HepG2 (cell line): ENCODE results near the gene DPP7. TPM values are rescaled to one million over a fixed set of nuclear protein-coding genes. Genes with fewer than 3 reads are reported as not detected.

Experiments used
- CBX2 ChIP-seq, 2 experiments: fragments of 200-600 bp in 1 of 2; sonication (generic); formaldehyde crosslinking in 1 of 2; IDR thresholded peaks; 2 replicates each; pipeline versions ENCODE4 v1.7.0 to v1.8.1; 2018 to 2022; ENCODE audit warnings: low read depth in 2 of 2, low read length in 1 of 2, mild to moderate bottlenecking in 1 of 2, missing genetic modification reagents in 1 of 2
- MATR3 ChIP-seq: sonication (generic); formaldehyde crosslinking; IDR thresholded peaks from 2 replicates; pipeline ENCODE4 v1.4.0; 2020; ENCODE audit warnings: missing genetic modification reagents
- MED13 ChIP-seq: sonication (generic); formaldehyde crosslinking; IDR thresholded peaks from 2 replicates; pipeline ENCODE4 v1.5.0; 2020; ENCODE audit warnings: missing genetic modification reagents
- MXD4 ChIP-seq: IDR thresholded peaks from 2 replicates; pipeline ENCODE4 v1.6.1; 2016; ENCODE audit warnings: mild to moderate bottlenecking, missing biosample characterization, missing genetic modification reagents
- ZBTB8A ChIP-seq: sonication (generic); formaldehyde crosslinking; IDR thresholded peaks from 2 replicates; pipeline ENCODE4 v1.4.0; 2020; ENCODE audit warnings: mild to moderate bottlenecking, low read depth, missing genetic modification reagents, borderline replicate concordance
- ZFP37 ChIP-seq: sonication (generic); formaldehyde crosslinking; IDR thresholded peaks from 2 replicates; pipeline ENCODE4 v1.4.0; 2020; ENCODE audit warnings: missing genetic modification reagents, borderline replicate concordance
- ZNF138 ChIP-seq: sonication (generic); formaldehyde crosslinking; IDR thresholded peaks from 2 replicates; pipeline ENCODE4 v1.5.0; 2020; ENCODE audit warnings: mild to moderate bottlenecking, low read depth, missing genetic modification reagents
- ZNF598 ChIP-seq: sonication (generic); formaldehyde crosslinking; IDR thresholded peaks from 2 replicates; pipeline ENCODE4 v1.5.1; 2020; ENCODE audit warnings: mild to moderate bottlenecking, missing genetic modification reagents, borderline replicate concordance
- ZNF7 ChIP-seq: IDR thresholded peaks from 2 replicates; pipeline ENCODE4 v1.6.1; 2016; ENCODE audit warnings: missing biosample characterization, missing genetic modification reagents
- ZNF816 ChIP-seq: sonication (generic); formaldehyde crosslinking; IDR thresholded peaks from 2 replicates; pipeline ENCODE4 v1.8.0; 2022; ENCODE audit warnings: missing genetic modification reagents, mild to moderate bottlenecking, borderline replicate concordance
- polyA plus RNA-seq, 8 experiments: library from polyadenylated mRNA; depleted of rRNA in 3 of 8; stranded (reverse) in 7 of 8; unstranded in 1 of 8; fragments of >200 nt; fragmentation: Illumina TruSeq in 4 of 8; extraction: Trizol in 4 of 8; gene quantifications; 2 replicates each; pipeline versions ENCODE4 v1.2.1 to v1.2.3, GENCODE V29; 2011 to 2016; ENCODE audit warnings: low read depth in 4 of 8, missing spikeins in 1 of 8, mixed read lengths in 1 of 8; ENCODE audit not compliant: insufficient read depth in 1 of 8
- total RNA-seq, 5 experiments: library from RNA; depleted of rRNA; stranded (reverse); fragments of >200 nt; fragmentation: Illumina TruSeq; extraction: Trizol; gene quantifications; 2 replicates each; pipeline ENCODE4 v1.2.3, GENCODE V29; 2016; ENCODE audit warnings: low read depth in 1 of 5
- TF ChIP-seq, protein P1 (sequence below): sonication (generic); formaldehyde crosslinking; IDR thresholded peaks from 2 replicates; pipeline ENCODE4 v1.5.1; 2020; ENCODE audit warnings: missing genetic modification reagents, mild to moderate bottlenecking, borderline replicate concordance
- TF ChIP-seq, protein P2 (sequence below): sonication (generic); formaldehyde crosslinking; IDR thresholded peaks from 2 replicates; pipeline ENCODE4 v1.5.0; 2020; ENCODE audit warnings: mild to moderate bottlenecking, missing genetic modification reagents
- TF ChIP-seq, protein P3 (sequence below): fragments of 450-650 bp; IDR thresholded peaks from 2 replicates; pipeline ENCODE4 v1.6.1; 2017; ENCODE audit warnings: mild to moderate bottlenecking
- TF ChIP-seq, protein P4 (sequence below): sonication (generic); formaldehyde crosslinking; IDR thresholded peaks from 2 replicates; pipeline ENCODE4 v1.4.0; 2020; ENCODE audit warnings: missing genetic modification reagents
- TF ChIP-seq, protein P5 (sequence below): sonication (generic); formaldehyde crosslinking; IDR thresholded peaks from 2 replicates; pipeline ENCODE4 v1.4.0; 2020; ENCODE audit warnings: mild to moderate bottlenecking, missing genetic modification reagents

DPP7 gene
- total and polyA plus RNA-seq, 2 of the 13 experiments (the other 11 are each of a cell fraction or from before 2014, with no cell fraction given) = 1.2 to 4.5 TPM

DNA sequence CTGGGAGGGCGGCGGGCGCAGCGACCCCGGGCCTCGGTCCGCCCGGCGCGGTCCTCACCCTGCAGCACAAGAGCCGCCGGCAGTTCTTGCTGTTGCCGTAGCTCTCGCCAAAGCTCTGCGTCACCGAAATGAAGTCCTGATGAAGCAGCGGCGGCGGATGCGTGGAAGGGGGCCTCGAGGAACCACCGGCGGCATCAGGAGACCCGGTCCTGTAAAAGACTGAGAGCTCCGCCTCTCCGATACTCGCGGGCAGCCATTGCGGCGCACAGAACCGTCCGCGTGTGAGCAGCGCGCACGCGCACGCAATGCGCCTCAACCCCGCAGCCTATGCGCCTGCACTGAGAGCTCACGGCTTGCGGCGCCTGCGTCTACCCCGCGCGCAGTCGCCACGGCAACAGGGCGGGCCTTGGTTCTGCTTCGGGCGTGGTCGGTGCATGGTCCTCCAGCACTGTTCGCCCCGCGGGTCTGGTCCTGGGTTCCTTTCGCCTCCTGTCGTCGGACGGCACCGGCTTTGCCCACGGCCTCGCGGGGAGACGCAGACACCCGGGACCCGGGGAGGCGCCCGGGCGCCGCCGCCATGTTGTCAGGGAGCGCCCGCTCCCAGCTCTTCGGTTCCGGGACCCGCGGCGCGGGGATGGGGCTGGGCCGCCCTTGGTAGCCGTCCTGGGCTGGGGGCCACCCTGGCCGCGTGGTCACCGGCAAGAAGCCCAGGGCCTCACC is 15.1 kb upstream of the DPP7 start (continued):
- TF ChIP-seq, protein P1, sequence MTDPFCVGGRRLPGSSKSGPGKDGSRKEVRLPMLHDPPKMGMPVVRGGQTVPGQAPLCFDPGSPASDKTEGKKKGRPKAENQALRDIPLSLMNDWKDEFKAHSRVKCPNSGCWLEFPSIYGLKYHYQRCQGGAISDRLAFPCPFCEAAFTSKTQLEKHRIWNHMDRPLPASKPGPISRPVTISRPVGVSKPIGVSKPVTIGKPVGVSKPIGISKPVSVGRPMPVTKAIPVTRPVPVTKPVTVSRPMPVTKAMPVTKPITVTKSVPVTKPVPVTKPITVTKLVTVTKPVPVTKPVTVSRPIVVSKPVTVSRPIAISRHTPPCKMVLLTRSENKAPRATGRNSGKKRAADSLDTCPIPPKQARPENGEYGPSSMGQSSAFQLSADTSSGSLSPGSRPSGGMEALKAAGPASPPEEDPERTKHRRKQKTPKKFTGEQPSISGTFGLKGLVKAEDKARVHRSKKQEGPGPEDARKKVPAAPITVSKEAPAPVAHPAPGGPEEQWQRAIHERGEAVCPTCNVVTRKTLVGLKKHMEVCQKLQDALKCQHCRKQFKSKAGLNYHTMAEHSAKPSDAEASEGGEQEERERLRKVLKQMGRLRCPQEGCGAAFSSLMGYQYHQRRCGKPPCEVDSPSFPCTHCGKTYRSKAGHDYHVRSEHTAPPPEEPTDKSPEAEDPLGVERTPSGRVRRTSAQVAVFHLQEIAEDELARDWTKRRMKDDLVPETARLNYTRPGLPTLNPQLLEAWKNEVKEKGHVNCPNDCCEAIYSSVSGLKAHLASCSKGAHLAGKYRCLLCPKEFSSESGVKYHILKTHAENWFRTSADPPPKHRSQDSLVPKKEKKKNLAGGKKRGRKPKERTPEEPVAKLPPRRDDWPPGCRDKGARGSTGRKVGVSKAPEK (CRISPR knock-in tag) = 0 out of 2 replicates have a peak, but pooled peaks have one; percentile 28
- 0 out of 2 replicates have a peak, but pooled peaks have one; percentile 11 for TF ChIP-seq ZNF598
- no peak for TF ChIP-seq MATR3 (CRISPR knock-in tag)
- no peak for TF ChIP-seq CBX2 (IDR thresholded peaks at IDR 0.05; ENCODE audit: low read depth, low read length)
- TF ChIP-seq CBX2 (CRISPR knock-in tag; IDR thresholded peaks at IDR 0.05; ENCODE audit: low read depth) = no peak; the same call in 1 of the 2 replicates
- no peak; the same call in 1 of the 2 replicates for TF ChIP-seq MXD4 (CRISPR knock-in tag)
- peak; percentile 50; the same call in 1 of the 2 replicates for TF ChIP-seq ZNF138
- no peak for TF ChIP-seq ZFP37 (CRISPR knock-in tag)
- TF ChIP-seq, protein P2, sequence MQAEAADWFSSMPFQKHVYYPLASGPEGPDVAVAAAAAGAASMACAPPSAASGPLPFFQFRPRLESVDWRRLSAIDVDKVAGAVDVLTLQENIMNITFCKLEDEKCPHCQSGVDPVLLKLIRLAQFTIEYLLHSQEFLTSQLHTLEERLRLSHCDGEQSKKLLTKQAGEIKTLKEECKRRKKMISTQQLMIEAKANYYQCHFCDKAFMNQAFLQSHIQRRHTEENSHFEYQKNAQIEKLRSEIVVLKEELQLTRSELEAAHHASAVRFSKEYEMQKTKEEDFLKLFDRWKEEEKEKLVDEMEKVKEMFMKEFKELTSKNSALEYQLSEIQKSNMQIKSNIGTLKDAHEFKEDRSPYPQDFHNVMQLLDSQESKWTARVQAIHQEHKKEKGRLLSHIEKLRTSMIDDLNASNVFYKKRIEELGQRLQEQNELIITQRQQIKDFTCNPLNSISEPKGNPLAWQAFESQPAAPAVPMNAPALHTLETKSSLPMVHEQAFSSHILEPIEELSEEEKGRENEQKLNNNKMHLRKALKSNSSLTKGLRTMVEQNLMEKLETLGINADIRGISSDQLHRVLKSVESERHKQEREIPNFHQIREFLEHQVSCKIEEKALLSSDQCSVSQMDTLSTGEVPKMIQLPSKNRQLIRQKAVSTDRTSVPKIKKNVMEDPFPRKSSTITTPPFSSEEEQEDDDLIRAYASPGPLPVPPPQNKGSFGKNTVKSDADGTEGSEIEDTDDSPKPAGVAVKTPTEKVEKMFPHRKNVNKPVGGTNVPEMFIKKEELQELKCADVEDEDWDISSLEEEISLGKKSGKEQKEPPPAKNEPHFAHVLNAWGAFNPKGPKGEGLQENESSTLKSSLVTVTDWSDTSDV (CRISPR knock-in tag) = no peak
- peak; percentile 37; the same call in 1 of the 2 replicates for TF ChIP-seq ZNF816
- TF ChIP-seq, protein P3, sequence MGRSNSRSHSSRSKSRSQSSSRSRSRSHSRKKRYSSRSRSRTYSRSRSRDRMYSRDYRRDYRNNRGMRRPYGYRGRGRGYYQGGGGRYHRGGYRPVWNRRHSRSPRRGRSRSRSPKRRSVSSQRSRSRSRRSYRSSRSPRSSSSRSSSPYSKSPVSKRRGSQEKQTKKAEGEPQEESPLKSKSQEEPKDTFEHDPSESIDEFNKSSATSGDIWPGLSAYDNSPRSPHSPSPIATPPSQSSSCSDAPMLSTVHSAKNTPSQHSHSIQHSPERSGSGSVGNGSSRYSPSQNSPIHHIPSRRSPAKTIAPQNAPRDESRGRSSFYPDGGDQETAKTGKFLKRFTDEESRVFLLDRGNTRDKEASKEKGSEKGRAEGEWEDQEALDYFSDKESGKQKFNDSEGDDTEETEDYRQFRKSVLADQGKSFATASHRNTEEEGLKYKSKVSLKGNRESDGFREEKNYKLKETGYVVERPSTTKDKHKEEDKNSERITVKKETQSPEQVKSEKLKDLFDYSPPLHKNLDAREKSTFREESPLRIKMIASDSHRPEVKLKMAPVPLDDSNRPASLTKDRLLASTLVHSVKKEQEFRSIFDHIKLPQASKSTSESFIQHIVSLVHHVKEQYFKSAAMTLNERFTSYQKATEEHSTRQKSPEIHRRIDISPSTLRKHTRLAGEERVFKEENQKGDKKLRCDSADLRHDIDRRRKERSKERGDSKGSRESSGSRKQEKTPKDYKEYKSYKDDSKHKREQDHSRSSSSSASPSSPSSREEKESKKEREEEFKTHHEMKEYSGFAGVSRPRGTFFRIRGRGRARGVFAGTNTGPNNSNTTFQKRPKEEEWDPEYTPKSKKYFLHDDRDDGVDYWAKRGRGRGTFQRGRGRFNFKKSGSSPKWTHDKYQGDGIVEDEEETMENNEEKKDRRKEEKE = no peak
- TF ChIP-seq, protein P4, sequence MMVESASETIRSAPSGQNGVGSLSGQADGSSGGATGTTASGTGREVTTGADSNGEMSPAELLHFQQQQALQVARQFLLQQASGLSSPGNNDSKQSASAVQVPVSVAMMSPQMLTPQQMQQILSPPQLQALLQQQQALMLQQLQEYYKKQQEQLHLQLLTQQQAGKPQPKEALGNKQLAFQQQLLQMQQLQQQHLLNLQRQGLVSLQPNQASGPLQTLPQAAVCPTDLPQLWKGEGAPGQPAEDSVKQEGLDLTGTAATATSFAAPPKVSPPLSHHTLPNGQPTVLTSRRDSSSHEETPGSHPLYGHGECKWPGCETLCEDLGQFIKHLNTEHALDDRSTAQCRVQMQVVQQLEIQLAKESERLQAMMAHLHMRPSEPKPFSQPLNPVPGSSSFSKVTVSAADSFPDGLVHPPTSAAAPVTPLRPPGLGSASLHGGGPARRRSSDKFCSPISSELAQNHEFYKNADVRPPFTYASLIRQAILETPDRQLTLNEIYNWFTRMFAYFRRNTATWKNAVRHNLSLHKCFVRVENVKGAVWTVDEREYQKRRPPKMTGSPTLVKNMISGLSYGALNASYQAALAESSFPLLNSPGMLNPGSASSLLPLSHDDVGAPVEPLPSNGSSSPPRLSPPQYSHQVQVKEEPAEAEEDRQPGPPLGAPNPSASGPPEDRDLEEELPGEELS = 0 out of 2 replicates have a peak, but pooled peaks have one; percentile 10
- TF ChIP-seq, protein P5, sequence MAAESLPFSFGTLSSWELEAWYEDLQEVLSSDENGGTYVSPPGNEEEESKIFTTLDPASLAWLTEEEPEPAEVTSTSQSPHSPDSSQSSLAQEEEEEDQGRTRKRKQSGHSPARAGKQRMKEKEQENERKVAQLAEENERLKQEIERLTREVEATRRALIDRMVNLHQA = no peak
- no peak for TF ChIP-seq ZBTB8A (CRISPR knock-in tag)
- no peak for TF ChIP-seq ZNF7
- TF ChIP-seq MED13 = peak; percentile 81; the same call in 1 of the 2 replicates
